ENCODE results near the gene AKAP8.
"Not testable (repeated sequence)": the region's sequence is repeated elsewhere in the genome, so short reads cannot be mapped to it uniquely, and the experiment has no call there.

The AKAP8 gene

DNA sequence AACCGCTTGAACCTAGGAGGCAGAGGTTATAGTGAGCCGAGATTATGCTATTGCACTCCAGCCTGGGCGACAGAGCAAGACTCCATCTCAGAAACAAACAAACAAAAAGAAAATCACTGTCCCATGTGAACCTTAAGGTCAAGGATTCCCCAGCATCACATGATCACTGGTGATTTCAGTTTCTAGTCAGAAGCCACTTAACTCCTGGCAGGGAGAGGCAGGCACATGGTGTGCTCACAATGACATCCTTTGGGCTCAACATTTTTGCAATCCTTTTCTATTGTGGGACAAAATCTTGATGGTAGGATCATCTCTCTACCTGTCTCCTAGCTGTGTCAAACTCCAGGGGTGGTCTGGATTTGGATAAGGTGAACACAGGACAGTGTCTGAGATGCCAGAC, 12.1 kb downstream of the AKAP8 start:
- no peaks in the 10 kb centered on the region for H3K9me3 Mint-ChIP-seq
- ATAC-seq (replicated peaks; ENCODE audit: extremely low read depth, poor library complexity, severe bottlenecking) (no peak), DNase-seq (ENCODE audit: low spot score in 2 of 2) (no peak)
- no peaks in the 10 kb centered on the region for H3K27me3 Mint-ChIP-seq
- H3K27ac Mint-ChIP-seq (ENCODE audit: low read depth): no peak overlapping the region
- no peak overlapping the region for H3K4me3 Mint-ChIP-seq
- peaks cover 77% of the 10 kb centered on the region for H3K36me3 Mint-ChIP-seq (ENCODE audit: insufficient read depth)
- H3K4me1 Mint-ChIP-seq: no peaks in the 10 kb centered on the region

GRCh38 chr19:15365264-15365663, 14.3 kb downstream of the AKAP8 start:
- DNase-seq (ENCODE audit: low spot score in 2 of 2) (no peak), ATAC-seq (replicated peaks; ENCODE audit: extremely low read depth, poor library complexity, severe bottlenecking) (no peak)
- H3K27me3 Mint-ChIP-seq: no peaks in the 10 kb centered on the region
- peak overlapping the region; percentile 57 for H3K27ac Mint-ChIP-seq (ENCODE audit: low read depth)
- no peaks in the 10 kb centered on the region for H3K9me3 Mint-ChIP-seq
- H3K4me1 Mint-ChIP-seq: peaks cover 4% of the 10 kb centered on the region
- no peak overlapping the region for H3K4me3 Mint-ChIP-seq
- H3K36me3 Mint-ChIP-seq (ENCODE audit: insufficient read depth): peaks cover 76% of the 10 kb centered on the region

DNA sequence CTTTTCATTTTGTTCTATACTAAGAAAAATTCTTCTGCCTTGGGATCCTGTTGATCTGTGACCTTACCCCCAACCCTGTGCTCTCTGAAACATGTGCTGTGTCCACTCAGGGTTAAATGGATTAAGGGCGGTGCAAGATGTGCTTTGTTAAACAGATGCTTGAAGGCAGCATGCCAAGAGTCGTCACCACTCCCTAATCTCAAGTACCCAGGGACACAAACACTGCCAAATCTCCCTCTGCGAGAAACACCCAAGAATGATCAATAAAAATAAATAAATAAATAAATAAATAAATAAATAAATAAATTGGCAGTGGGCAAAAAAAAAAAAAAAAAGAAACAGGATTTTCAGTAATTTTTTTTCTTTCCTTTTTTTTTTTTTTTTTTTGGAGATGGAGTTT, 15.8 kb downstream of the AKAP8 start:
- H3K36me3 Mint-ChIP-seq (ENCODE audit: insufficient read depth): peaks cover 79% of the 10 kb centered on the region

DNA sequence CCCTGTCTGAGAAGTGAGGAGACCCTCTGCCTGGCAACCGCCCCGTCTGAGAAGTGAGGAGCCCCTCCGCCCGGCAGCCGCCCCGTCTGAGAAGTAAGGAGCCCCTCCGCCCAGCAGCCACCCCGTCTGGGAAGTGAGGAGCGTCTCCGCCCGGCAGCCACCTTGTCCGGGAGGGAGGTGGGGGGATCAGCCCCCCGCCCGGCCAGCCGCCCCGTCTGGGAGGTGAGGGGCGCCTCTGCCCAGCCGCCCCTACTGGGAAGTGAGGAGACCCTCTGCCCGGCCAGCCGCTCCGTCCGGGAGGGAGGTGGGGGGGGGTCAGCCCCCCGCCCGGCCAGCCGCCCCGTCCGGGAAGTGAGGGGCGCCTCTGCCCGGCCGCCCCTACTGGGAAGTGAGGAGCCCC, 16.5 kb downstream of the AKAP8 start:
- not testable (repeated sequence) for H3K27ac Mint-ChIP-seq (ENCODE audit: low read depth); H3K9me3 Mint-ChIP-seq; ATAC-seq (replicated peaks; ENCODE audit: extremely low read depth, poor library complexity, severe bottlenecking); H3K4me3 Mint-ChIP-seq; H3K27me3 Mint-ChIP-seq; DNase-seq (ENCODE audit: low spot score in 2 of 2)
- Mint-ChIP-seq H3K4me1 (peaks cover 12% of the 10 kb centered on the region), H3K36me3 (ENCODE audit: insufficient read depth) (peaks cover 79% of the 10 kb centered on the region)

More for the DNA sequence above, 15.8 kb downstream of the AKAP8 start:
- not testable (repeated sequence) for H3K27ac Mint-ChIP-seq (ENCODE audit: low read depth); H3K4me3 Mint-ChIP-seq; ATAC-seq (replicated peaks; ENCODE audit: extremely low read depth, poor library complexity, severe bottlenecking); H3K9me3 Mint-ChIP-seq; DNase-seq (ENCODE audit: low spot score in 2 of 2); H3K27me3 Mint-ChIP-seq
- peaks cover 12% of the 10 kb centered on the region for H3K4me1 Mint-ChIP-seq

DNA sequence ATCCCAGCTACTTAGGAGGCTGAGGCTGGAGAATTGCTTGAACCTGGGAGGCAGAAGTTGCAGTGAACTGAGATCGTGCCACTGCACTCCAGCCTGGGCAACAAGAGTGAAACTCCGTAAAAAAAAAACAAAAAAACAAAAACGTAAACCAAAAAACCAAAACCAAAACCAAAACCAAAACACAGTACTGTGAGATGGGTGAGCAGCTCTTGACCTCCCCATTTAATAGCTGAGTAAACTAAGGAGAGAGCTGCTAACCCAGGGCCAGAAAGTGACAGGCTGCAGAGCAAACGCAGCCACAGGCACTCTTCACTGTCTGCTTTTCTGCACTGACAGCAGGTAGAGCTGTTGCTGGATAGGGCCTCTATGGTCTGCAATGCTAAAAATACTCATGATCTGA, 19.6 kb downstream of the AKAP8 start:
- Mint-ChIP-seq H3K27ac (ENCODE audit: low read depth) (peak overlapping the region; percentile 74), H3K36me3 (ENCODE audit: insufficient read depth) (peaks cover 79% of the 10 kb centered on the region), H3K4me1 (peaks cover 12% of the 10 kb centered on the region)
- not testable (repeated sequence) for H3K9me3 Mint-ChIP-seq; H3K4me3 Mint-ChIP-seq; DNase-seq (ENCODE audit: low spot score in 2 of 2); H3K27me3 Mint-ChIP-seq
- peak; percentile 62 for ATAC-seq (replicated peaks; ENCODE audit: extremely low read depth, poor library complexity, severe bottlenecking)

GRCh38 chr19:15358918-15359317, 20.7 kb downstream of the AKAP8 start:
- H3K4me1 Mint-ChIP-seq: peaks cover 12% of the 10 kb centered on the region
- no peak for DNase-seq (ENCODE audit: low spot score in 2 of 2)
- H3K27ac Mint-ChIP-seq (ENCODE audit: low read depth): peak overlapping the region; percentile 72
- H3K27me3 Mint-ChIP-seq: no peaks in the 10 kb centered on the region
- ATAC-seq (replicated peaks; ENCODE audit: extremely low read depth, poor library complexity, severe bottlenecking): no peak
- H3K4me3 Mint-ChIP-seq: no peak overlapping the region
- peaks cover 81% of the 10 kb centered on the region for H3K36me3 Mint-ChIP-seq (ENCODE audit: insufficient read depth)
- no peaks in the 10 kb centered on the region for H3K9me3 Mint-ChIP-seq

- no peaks in the 10 kb centered on the region for H3K9me3 Mint-ChIP-seq
- no peaks in the 10 kb centered on the region for H3K27me3 Mint-ChIP-seq
- peaks cover 12% of the 10 kb centered on the region for H3K4me1 Mint-ChIP-seq
- no peak overlapping the region for H3K4me3 Mint-ChIP-seq
- H3K36me3 Mint-ChIP-seq (ENCODE audit: insufficient read depth): peaks cover 80% of the 10 kb centered on the region
- ATAC-seq (replicated peaks; ENCODE audit: extremely low read depth, poor library complexity, severe bottlenecking) (no peak), DNase-seq (ENCODE audit: low spot score in 2 of 2) (no peak)
- H3K27ac Mint-ChIP-seq (ENCODE audit: low read depth): peak overlapping the region; percentile 72
Measured at GRCh38 chr19:15357906-15358305, 21.7 kb downstream of the AKAP8 start.

- no peak overlapping the region for H3K27ac Mint-ChIP-seq (ENCODE audit: low read depth)
- ATAC-seq (replicated peaks; ENCODE audit: extremely low read depth, poor library complexity, severe bottlenecking) (no peak), DNase-seq (ENCODE audit: low spot score in 2 of 2) (no peak)
- H3K36me3 Mint-ChIP-seq (ENCODE audit: insufficient read depth): peaks cover 59% of the 10 kb centered on the region
- no peak overlapping the region for H3K4me3 Mint-ChIP-seq
- H3K4me1 Mint-ChIP-seq: peaks cover 5% of the 10 kb centered on the region
- H3K27me3 Mint-ChIP-seq: no peaks in the 10 kb centered on the region
- no peaks in the 10 kb centered on the region for H3K9me3 Mint-ChIP-seq
Measured at GRCh38 chr19:15354566-15355296, 24.9 kb downstream of the AKAP8 start.

- DNase-seq (ENCODE audit: low spot score in 2 of 2): no peak
- H3K27ac Mint-ChIP-seq (ENCODE audit: low read depth): no peak overlapping the region
- H3K36me3 Mint-ChIP-seq (ENCODE audit: insufficient read depth): peaks cover 54% of the 10 kb centered on the region
- no peaks in the 10 kb centered on the region for H3K27me3 Mint-ChIP-seq
- no peak for ATAC-seq (replicated peaks; ENCODE audit: extremely low read depth, poor library complexity, severe bottlenecking)
- H3K4me1 Mint-ChIP-seq: peaks cover under 1% of the 10 kb centered on the region
- H3K4me3 Mint-ChIP-seq: no peak overlapping the region
- no peaks in the 10 kb centered on the region for H3K9me3 Mint-ChIP-seq
Measured at GRCh38 chr19:15353908-15354307, 25.7 kb downstream of the AKAP8 start.

DNA sequence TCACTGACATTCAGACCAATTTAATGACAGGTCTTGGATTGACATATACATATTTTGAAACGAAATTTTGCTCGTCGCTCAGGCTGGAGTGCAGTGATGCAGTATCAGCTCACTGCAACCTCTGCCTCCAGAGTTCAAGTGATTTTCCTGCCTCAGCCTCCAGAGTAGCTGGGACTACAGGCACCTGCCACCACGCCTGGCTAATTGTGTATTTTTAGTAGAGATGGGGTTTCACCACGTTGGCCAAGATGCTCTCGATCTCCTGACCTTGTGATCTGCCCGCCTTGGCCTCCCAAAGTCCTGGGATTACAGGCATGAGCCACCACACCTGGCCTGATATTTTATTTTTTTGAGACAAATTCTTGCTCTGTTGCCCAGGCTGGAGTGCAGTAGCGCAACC, 27.1 kb downstream of the AKAP8 start:
- not testable (repeated sequence) for DNase-seq (ENCODE audit: low spot score in 2 of 2); ATAC-seq (replicated peaks; ENCODE audit: extremely low read depth, poor library complexity, severe bottlenecking); H3K4me1 Mint-ChIP-seq; H3K27ac Mint-ChIP-seq (ENCODE audit: low read depth); H3K9me3 Mint-ChIP-seq; H3K4me3 Mint-ChIP-seq; H3K27me3 Mint-ChIP-seq
- H3K36me3 Mint-ChIP-seq (ENCODE audit: insufficient read depth): peaks cover 41% of the 10 kb centered on the region

DNA sequence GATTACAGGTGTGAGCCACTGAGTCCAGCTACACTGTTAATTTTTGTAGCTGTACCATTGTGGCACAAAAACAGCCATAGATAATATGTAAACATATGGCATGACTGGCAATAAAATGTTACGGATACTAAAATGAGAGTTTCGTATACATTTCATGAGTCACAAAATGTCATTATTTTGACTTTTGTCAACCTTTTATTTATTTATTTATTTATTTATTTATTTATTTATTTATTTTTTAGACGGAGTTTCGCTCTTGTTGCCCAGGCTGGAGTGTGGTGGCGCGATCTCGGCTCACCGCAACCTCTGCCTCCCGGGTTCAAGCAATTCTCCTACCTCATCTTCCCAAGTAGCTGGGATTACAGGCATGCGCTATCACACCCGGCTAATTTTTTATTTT, 38.3 kb downstream of the AKAP8 start:
- not testable (repeated sequence) for H3K27ac Mint-ChIP-seq (ENCODE audit: low read depth); H3K9me3 Mint-ChIP-seq; ATAC-seq (replicated peaks; ENCODE audit: extremely low read depth, poor library complexity, severe bottlenecking); H3K27me3 Mint-ChIP-seq; H3K36me3 Mint-ChIP-seq (ENCODE audit: insufficient read depth); H3K4me1 Mint-ChIP-seq; H3K4me3 Mint-ChIP-seq; DNase-seq (ENCODE audit: low spot score in 2 of 2)

DNA sequence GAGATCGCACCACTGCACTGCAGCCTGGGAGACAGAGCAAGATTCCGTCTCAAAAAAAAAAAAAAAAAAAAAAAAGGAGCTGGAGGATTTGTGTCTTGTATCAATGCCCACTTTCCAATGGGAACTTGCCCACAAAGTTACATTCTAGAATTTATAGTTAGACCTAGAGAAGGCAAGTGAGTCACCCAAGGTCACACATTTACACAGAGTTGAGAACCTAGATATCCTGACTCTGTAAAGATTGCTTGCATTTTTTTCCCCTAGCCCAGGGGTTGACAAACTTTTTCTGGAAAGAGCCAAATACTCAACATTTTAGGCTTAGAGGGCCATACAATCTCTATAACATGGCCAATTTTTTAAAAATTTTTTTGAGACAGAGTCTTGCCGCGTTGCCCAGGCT, 39.5 kb downstream of the AKAP8 start:
- H3K4me1 Mint-ChIP-seq: no peaks in the 10 kb centered on the region
- no peak for ATAC-seq (replicated peaks; ENCODE audit: extremely low read depth, poor library complexity, severe bottlenecking)
- H3K4me3 Mint-ChIP-seq: no peak overlapping the region
- peaks cover 3% of the 10 kb centered on the region for H3K36me3 Mint-ChIP-seq (ENCODE audit: insufficient read depth)
- no peak overlapping the region for H3K27ac Mint-ChIP-seq (ENCODE audit: low read depth)
- no peaks in the 10 kb centered on the region for H3K9me3 Mint-ChIP-seq
- H3K27me3 Mint-ChIP-seq: no peaks in the 10 kb centered on the region
- no peak for DNase-seq (ENCODE audit: low spot score in 2 of 2)

GRCh38 chr19:15337202-15337601, 42.4 kb downstream of the AKAP8 start:
- Mint-ChIP-seq H3K4me1 (peaks cover 7% of the 10 kb centered on the region), H3K4me3 (no peak overlapping the region), H3K27me3 (no peaks in the 10 kb centered on the region), H3K27ac (ENCODE audit: low read depth) (no peak overlapping the region), H3K9me3 (no peaks in the 10 kb centered on the region), H3K36me3 (ENCODE audit: insufficient read depth) (peaks cover 13% of the 10 kb centered on the region)
- no peak for ATAC-seq (replicated peaks; ENCODE audit: extremely low read depth, poor library complexity, severe bottlenecking)
- DNase-seq (ENCODE audit: low spot score in 2 of 2): no peak

All from central memory CD8-positive, alpha-beta T cell (primary cell).